Glutamatergic neuron (in vitro differentiated cells): ENCODE results near the gene EZR. TPM values are rescaled to one million over a fixed set of nuclear protein-coding genes. Genes with fewer than 3 reads are reported as not detected.

Source experiments
- DNase-seq: peaks from one replicate; pipeline ENCODE4 v3.0.0; 2022
- H3K27ac Mint-ChIP-seq: one replicate; pipeline ENCODE4 v1.8.0; 2020; ENCODE audit warnings: mild to moderate bottlenecking, mixed read lengths, inconsistent platforms; ENCODE audit not compliant: unreplicated experiment
- H3K27me3 Mint-ChIP-seq: one replicate; pipeline ENCODE4 v1.8.0; 2020; ENCODE audit warnings: mild to moderate bottlenecking, moderate library complexity, mixed read lengths, inconsistent platforms; ENCODE audit not compliant: unreplicated experiment
- H3K36me3 Mint-ChIP-seq: one replicate; pipeline ENCODE4 v1.8.0; 2020; ENCODE audit warnings: mild to moderate bottlenecking, mixed read lengths, inconsistent platforms; ENCODE audit not compliant: unreplicated experiment
- H3K4me1 Mint-ChIP-seq: one replicate; pipeline ENCODE4 v1.8.0; 2020; ENCODE audit warnings: mild to moderate bottlenecking, low read depth, mixed read lengths, inconsistent platforms; ENCODE audit not compliant: unreplicated experiment
- H3K4me3 Mint-ChIP-seq: one replicate; pipeline ENCODE4 v1.8.0; 2020; ENCODE audit warnings: mild to moderate bottlenecking, mixed read lengths, inconsistent platforms; ENCODE audit not compliant: unreplicated experiment
- H3K9me3 Mint-ChIP-seq: one replicate; pipeline ENCODE4 v1.8.0; 2020; ENCODE audit warnings: mild to moderate bottlenecking, moderate library complexity, mixed read lengths, inconsistent platforms; ENCODE audit not compliant: unreplicated experiment
- total RNA-seq: library from RNA; stranded (reverse); fragmentation: NEBNext Ultra II Directional; extraction: Animal tissue kit (Norgen Biotek cat#: 25700); gene quantifications from one replicate; pipeline ENCODE4 v1.2.1, GENCODE V29; 2021; ENCODE audit not compliant: unreplicated experiment
- TF ChIP-seq, protein P1 (sequence below): fragments of 200-600 bp; sonication (generic); IDR thresholded peaks from one replicate; pipeline ENCODE4 v1.5.0; 2021; ENCODE audit not compliant: partially characterized antibody, unreplicated experiment

EZR gene
- total RNA-seq, 1 donor from 2014 or later, result 272 TPM

DNA sequence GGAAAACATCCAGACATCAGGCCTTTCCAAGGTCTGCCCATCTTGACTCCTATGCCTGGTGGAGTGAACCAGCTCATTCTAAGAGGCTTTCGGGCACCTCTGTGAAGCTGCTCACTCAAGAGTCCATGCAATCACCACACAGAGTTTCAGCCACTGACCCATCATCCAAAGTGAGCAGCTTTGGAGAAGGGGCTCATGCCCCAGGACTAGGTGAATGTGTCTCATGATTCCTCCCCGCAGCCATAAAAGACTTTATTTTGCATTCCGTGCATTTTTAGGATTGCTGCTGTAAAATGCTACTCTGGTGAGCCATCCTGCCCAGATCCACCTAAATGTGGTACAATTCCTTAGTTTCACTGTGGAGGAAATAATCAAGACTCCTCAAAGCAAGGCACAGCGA, 44.5 kb upstream of the EZR start:
- no peaks in the 10 kb centered on the region for H3K27me3 Mint-ChIP-seq
- no peak for DNase-seq
- H3K4me3 Mint-ChIP-seq, result no peak overlapping the region
- H3K9me3 Mint-ChIP-seq, result peaks cover 4% of the 10 kb centered on the region
- TF ChIP-seq, protein P1, sequence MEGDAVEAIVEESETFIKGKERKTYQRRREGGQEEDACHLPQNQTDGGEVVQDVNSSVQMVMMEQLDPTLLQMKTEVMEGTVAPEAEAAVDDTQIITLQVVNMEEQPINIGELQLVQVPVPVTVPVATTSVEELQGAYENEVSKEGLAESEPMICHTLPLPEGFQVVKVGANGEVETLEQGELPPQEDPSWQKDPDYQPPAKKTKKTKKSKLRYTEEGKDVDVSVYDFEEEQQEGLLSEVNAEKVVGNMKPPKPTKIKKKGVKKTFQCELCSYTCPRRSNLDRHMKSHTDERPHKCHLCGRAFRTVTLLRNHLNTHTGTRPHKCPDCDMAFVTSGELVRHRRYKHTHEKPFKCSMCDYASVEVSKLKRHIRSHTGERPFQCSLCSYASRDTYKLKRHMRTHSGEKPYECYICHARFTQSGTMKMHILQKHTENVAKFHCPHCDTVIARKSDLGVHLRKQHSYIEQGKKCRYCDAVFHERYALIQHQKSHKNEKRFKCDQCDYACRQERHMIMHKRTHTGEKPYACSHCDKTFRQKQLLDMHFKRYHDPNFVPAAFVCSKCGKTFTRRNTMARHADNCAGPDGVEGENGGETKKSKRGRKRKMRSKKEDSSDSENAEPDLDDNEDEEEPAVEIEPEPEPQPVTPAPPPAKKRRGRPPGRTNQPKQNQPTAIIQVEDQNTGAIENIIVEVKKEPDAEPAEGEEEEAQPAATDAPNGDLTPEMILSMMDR, result no peak
- peaks cover 8% of the 10 kb centered on the region for H3K4me1 Mint-ChIP-seq
- no peaks in the 10 kb centered on the region for H3K36me3 Mint-ChIP-seq
- H3K27ac Mint-ChIP-seq, result no peak overlapping the region

DNA sequence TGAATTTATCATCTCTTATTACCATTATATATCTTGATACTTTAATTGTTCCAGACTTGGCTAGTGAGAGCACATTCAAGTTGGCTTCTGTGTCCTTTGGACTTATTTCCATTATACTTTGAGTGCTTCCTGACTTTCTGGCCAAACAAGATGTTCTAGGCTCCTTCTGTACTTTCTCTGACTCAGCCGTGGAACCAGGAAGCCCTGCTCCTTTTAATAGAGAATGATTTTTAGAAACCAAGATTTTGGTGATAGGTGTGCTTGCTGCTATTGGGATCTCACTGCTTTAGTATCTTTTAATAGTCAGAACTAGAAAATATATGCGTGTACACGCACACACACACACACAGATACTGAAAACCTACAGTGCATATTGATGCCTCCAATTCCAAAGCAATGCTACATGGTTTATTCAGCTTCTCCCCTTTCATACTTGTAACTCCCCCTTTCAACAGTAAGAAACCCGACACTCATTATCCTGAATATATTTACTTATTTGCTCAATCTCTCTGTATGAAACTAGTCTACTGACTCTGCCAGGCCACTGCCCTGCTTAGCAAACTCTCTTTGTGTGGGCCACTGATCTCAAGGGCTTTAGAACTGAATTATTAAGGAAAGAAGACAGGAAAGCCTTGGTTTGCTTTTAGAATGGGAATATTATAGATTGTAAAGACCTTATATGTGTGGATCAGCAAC, 42.7 kb upstream of the EZR start:
- Mint-ChIP-seq H3K4me1 (peaks cover 11% of the 10 kb centered on the region), H3K4me3 (no peak overlapping the region), H3K27me3 (no peaks in the 10 kb centered on the region), H3K27ac (no peak overlapping the region), H3K36me3 (no peaks in the 10 kb centered on the region), H3K9me3 (peaks cover 3% of the 10 kb centered on the region)
- TF ChIP-seq, protein P1, result no peak
- DNase-seq, result no peak

DNA sequence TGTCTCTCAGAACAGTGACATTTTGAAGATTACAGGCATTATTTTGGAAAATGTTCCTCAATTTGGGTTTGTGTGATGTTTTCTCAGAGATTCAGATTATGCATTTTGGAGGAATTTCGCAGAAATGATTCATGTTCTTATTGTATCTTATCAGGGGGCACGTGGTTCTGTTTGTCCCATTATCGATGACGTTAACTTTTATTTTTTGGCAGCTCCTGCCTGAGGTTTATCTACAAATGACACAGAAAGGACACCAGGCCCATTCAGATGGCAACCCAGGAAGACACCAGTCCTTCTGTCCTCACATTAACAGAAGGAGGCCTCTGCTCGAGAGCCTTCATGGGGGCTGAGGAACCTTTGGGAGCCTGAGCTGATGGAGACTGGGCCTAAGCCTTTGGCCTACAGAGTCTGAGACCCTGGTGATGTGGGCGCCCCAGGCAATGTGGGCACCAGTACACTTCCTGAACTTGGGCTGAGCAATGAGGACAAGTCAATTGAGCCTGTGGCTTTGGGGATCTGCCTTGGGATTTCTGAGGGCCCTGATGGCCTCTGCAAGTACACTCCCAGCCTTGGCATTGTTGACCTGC, 41.2 kb upstream of the EZR start:
- TF ChIP-seq, protein P1, result no peak
- peaks cover 3% of the 10 kb centered on the region for H3K9me3 Mint-ChIP-seq
- DNase-seq, result no peak
- no peaks in the 10 kb centered on the region for H3K36me3 Mint-ChIP-seq
- H3K27ac Mint-ChIP-seq, result no peak overlapping the region
- H3K4me3 Mint-ChIP-seq, result no peak overlapping the region
- H3K27me3 Mint-ChIP-seq, result no peaks in the 10 kb centered on the region
- peaks cover 11% of the 10 kb centered on the region for H3K4me1 Mint-ChIP-seq

DNA sequence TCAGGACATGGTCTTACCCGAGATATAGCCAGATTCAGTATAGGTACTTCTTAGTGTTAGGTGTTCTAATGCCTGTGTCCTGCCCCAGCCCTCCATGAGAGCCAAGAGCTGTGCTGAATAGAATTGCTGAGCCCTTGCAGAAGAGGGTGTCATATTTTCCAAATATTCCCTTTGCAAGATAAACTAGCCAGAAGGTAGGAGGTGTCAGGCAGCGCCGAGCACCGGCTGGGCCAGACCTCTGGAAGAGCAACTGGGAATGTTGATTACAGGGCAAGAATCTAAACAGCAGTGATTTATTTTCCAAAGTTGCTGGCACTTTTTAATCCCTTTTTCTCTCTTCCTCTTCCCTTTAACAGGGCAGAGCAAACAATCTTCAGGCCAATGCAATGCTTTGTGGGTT, 37.1 kb upstream of the EZR start:
- no peak for DNase-seq
- TF ChIP-seq, protein P1, result no peak
- H3K36me3 Mint-ChIP-seq, result no peaks in the 10 kb centered on the region
- H3K27me3 Mint-ChIP-seq, result no peaks in the 10 kb centered on the region
- no peak overlapping the region for H3K4me3 Mint-ChIP-seq
- peaks cover 3% of the 10 kb centered on the region for H3K4me1 Mint-ChIP-seq
- H3K9me3 Mint-ChIP-seq, result peaks cover 1% of the 10 kb centered on the region
- no peak overlapping the region for H3K27ac Mint-ChIP-seq
